ENCODE results near the gene STK33. TPM values are rescaled to one million over a fixed set of nuclear protein-coding genes. Genes with fewer than 3 reads are reported as not detected.

STK33 gene
- total RNA-seq, 1 experiment from 2014 or later, result 19.5 TPM

DNA sequence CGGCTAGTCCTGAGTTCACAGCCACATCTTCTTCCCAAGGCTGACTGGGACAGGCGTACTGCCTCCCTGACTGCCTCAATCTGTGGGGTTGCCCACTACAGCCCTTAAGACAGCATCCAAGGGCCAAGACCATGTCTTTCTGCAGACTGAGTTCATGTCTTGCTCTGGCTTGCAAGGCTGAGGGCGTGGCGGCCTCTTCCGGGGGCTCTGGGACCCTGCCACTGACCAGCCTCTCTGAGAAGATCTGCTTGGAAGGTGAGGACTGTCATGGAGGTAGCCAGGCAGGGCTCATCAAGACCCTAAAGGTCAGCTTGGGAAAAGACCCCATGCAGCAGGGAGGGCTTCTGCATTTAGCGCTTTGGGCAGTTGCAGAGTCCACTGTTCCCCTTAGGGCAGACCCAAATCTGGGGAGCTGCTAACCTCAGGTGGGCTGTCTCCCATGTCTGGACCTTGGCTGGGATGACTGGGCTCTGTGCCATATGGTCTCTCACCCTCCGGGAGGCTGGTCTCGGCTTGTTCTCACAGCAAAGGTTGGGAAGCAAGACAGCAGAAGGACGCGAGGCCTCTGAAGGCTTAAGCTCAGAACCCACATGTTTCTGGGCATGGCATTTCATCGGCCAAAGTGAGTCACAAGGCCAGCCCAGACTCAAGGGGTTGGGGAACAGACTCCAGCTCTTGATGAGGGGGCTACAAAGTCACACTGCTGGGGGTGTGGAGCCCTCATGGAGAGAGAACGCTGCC, 221.2 kb downstream of the STK33 start:
- Mint-ChIP-seq H3K27me3 (ENCODE audit: low read depth) (peaks cover 2% of the 10 kb centered on the region; the same call in 1 of the 2 replicates), H3K4me1 (peaks cover 14 to 18% of the 10 kb centered on the region in 2 experiments), H3K36me3 (ENCODE audit: insufficient read depth in 1 of 3, low read depth in 3 of 3) (no peaks in the 10 kb centered on the region), H3K27ac (peak overlapping the region in 1 of 3 experiments; percentile 40; a peak in 1 of 7 replicates), H3K4me3 (no peak overlapping the region), H3K9me3 (no peaks in the 10 kb centered on the region)
- Histone ChIP-seq H3T11ph (ENCODE audit: low read length) (no peak overlapping the region), H3K18ac (ENCODE audit: insufficient read length, low read depth, low read length) (no peak overlapping the region), H2BK20ac (ENCODE audit: low read depth, low read length, poor library complexity, severe bottlenecking) (no peak overlapping the region), H3K27ac (ENCODE audit: insufficient read length, low read depth, low read length) (no peak overlapping the region), H3K23ac (ENCODE audit: insufficient read length, low read depth, low read length) (no peak overlapping the region), H2BK12ac (ENCODE audit: insufficient read length, low read depth, low read length) (no peak overlapping the region), H3K79me1 (ENCODE audit: insufficient read depth, low read depth, low read length, poor library complexity, severe bottlenecking) (no peaks in the 10 kb centered on the region), H3K23me2 (ENCODE audit: insufficient read length, low read depth, low read length, poor library complexity, severe bottlenecking) (no peaks in the 10 kb centered on the region), H3K4me1 (ENCODE audit: insufficient read depth, low read length) (no peaks in the 10 kb centered on the region), H2AFZ (ENCODE audit: low read length) (no peak overlapping the region), H3K9me3 (ENCODE audit: control insufficient read depth, low read depth, low read length) (no peaks in the 10 kb centered on the region), H3K4ac (ENCODE audit: low read depth, low read length) (no peak overlapping the region), H2BK120ac (ENCODE audit: low read depth, low read length, poor library complexity, severe bottlenecking) (no peak overlapping the region), H2BK5ac (ENCODE audit: insufficient read length, low read length) (no peak overlapping the region), H3K56ac (ENCODE audit: insufficient read length, low read depth, low read length) (no peak overlapping the region), H4K5ac (ENCODE audit: insufficient read length, low read depth, low read length) (no peak overlapping the region), H3K14ac (ENCODE audit: insufficient read depth, low read length) (no peak overlapping the region), H3K4me2 (ENCODE audit: insufficient read depth, insufficient read length, low read length) (no peak overlapping the region), H3K27me3 (ENCODE audit: insufficient read depth, low read length) (no peaks in the 10 kb centered on the region), H2BK15ac (ENCODE audit: low read depth, low read length) (no peak overlapping the region), H3K79me2 (ENCODE audit: insufficient read depth, low read length) (no peaks in the 10 kb centered on the region), H4K20me1 (ENCODE audit: control insufficient read depth, insufficient read depth, insufficient read length) (no peaks in the 10 kb centered on the region), H4K91ac (ENCODE audit: insufficient read length, low read depth, low read length) (no peak overlapping the region), H2AK5ac (ENCODE audit: insufficient read length, low read length) (no peak overlapping the region), H4K8ac (replicated peaks; ENCODE audit: insufficient read length, low read depth, low read length) (no peak overlapping the region), H3K9ac (ENCODE audit: extremely low read depth, insufficient read length, low read length) (no peak overlapping the region)
- no CpG with 5 or more reads among the region's 12 CpGs for WGBS (ENCODE audit: extremely low coverage, insufficient read length, low lambda C conversion rate)
- no peak for DNase-seq
- TF ChIP-seq CTCF (conservative IDR thresholded peaks at IDR 0.05), result no peak

Measured in H9 (cell line).